CD8-positive, alpha-beta memory T cell (primary cell): ENCODE results near the gene AR. TPM values are rescaled to one million over a fixed set of nuclear protein-coding genes. Genes with fewer than 3 reads are reported as not detected.

Source experiments
- CTCF ChIA-PET: fragments of 350-600 bp; sonication (Branson Sonifier 250); formaldehyde crosslinking; loops from one replicate; lab custom pipeline; 2021; ENCODE audit warnings: antibody characterized with exemption; lab: Charles Lee
- POLR2A ChIA-PET: fragments of 350-600 bp; sonication (Branson Sonifier 250); formaldehyde crosslinking; loops from one replicate; lab custom pipeline; 2021; ENCODE audit warnings: antibody characterized with exemption; lab: Charles Lee
- DNase-seq, 5 donors: peaks; one replicate each; pipeline versions ENCODE4 v3.0.0 to v3.0.0-alpha.2; 2020 to 2022; ENCODE audit warnings: mixed read lengths in 1 of 5
- H3K27ac ChIP-seq: one replicate; pipeline ENCODE4 v1.7.0; 2013; ENCODE audit warnings: low read depth, mild to moderate bottlenecking, low read length, moderate library complexity
- H3K27me3 ChIP-seq: 2 replicates; pipeline ENCODE4 v1.7.0; 2013; ENCODE audit warnings: low read length, mild to moderate bottlenecking; ENCODE audit not compliant: insufficient read depth, poor library complexity, severe bottlenecking
- H3K36me3 ChIP-seq: 2 replicates; pipeline ENCODE4 v1.7.0; 2013; ENCODE audit warnings: mild to moderate bottlenecking, low read length, moderate library complexity; ENCODE audit not compliant: insufficient read depth
- H3K4me1 ChIP-seq: 2 replicates; pipeline ENCODE4 v1.7.0; 2013; ENCODE audit warnings: mild to moderate bottlenecking, low read length, moderate library complexity; ENCODE audit not compliant: insufficient read depth
- H3K4me3 ChIP-seq: 2 replicates; pipeline ENCODE4 v1.7.0; 2013; ENCODE audit warnings: mild to moderate bottlenecking, low read length
- H3K9me3 ChIP-seq: 2 replicates; pipeline ENCODE4 v1.7.0; 2013; ENCODE audit warnings: mild to moderate bottlenecking, low read length
- H3K27ac Mint-ChIP-seq, 8 donors: one replicate each; pipeline ENCODE4 v1.8.0; 2020 to 2021; ENCODE audit warnings: mixed read lengths in 8 of 8, mild to moderate bottlenecking in 6 of 8, inconsistent platforms in 3 of 8, moderate library complexity in 3 of 8
- H3K27me3 Mint-ChIP-seq, 2 donors: one replicate each; pipeline ENCODE4 v1.8.0; 2020 to 2021; ENCODE audit warnings: mixed read lengths in 2 of 2, mild to moderate bottlenecking in 1 of 2, moderate library complexity in 1 of 2
- H3K36me3 Mint-ChIP-seq, 3 donors: one replicate each; pipeline ENCODE4 v1.8.0; 2020 to 2021; ENCODE audit warnings: mixed read lengths in 3 of 3, inconsistent platforms in 1 of 3, mild to moderate bottlenecking in 1 of 3
- H3K4me1 Mint-ChIP-seq, 3 donors: one replicate each; pipeline ENCODE4 v1.8.0; 2020 to 2021; ENCODE audit warnings: mixed read lengths in 3 of 3, inconsistent platforms in 1 of 3, mild to moderate bottlenecking in 1 of 3
- H3K4me3 Mint-ChIP-seq, 7 donors: one replicate each; pipeline ENCODE4 v1.8.0; 2020 to 2021; ENCODE audit warnings: mixed read lengths in 7 of 7, mild to moderate bottlenecking in 6 of 7, moderate library complexity in 4 of 7, inconsistent platforms in 2 of 7
- H3K9me3 Mint-ChIP-seq, 5 donors: one replicate each; pipeline ENCODE4 v1.8.0; 2020 to 2022; ENCODE audit warnings: mixed read lengths in 5 of 5, mild to moderate bottlenecking in 3 of 5, moderate library complexity in 2 of 5, inconsistent platforms in 1 of 5
- polyA plus RNA-seq: library from polyadenylated mRNA; unstranded; fragments of 300-500 nt; fragmentation: Illumina TruSeq; gene quantifications from one replicate; pipeline ENCODE4 v1.2.3, GENCODE V29; 2021
- total RNA-seq, 2 experiments: library from RNA; stranded (reverse); gene quantifications; one replicate each; pipeline ENCODE4 v1.2.3, GENCODE V29; 2021

Gene AR
- total and polyA plus RNA-seq, 3 experiments from 2014 or later, result not detected

DNA sequence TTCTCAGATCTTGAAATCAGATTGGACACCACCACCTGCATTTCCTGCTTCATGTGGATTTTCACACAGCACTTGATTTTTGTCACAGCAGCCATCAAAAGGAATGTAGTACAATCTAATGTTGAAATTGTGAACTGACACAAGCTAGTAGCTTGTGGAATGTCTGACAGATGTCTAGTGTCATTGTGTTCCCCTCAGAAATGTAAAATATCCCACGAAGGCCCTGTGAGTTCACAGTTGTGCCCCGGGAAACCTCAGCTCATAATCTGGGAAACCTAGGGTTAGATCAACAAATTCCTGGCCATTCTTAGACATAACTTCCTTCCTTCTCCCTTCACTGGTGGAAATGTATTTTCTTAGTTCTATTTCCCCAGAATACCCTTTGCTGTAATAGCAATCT, 205.7 kb downstream of the AR start:
- ChIA-PET POLR2A (no interaction called here), CTCF (no interaction called here)
- H3K27me3 Mint-ChIP-seq, result no peaks in the 10 kb centered on the region
- no peaks in the 10 kb centered on the region for H3K36me3 Mint-ChIP-seq
- no peak overlapping the region for H3K4me3 ChIP-seq
- no peaks in the 10 kb centered on the region for H3K36me3 ChIP-seq
- H3K27ac ChIP-seq, result no peak overlapping the region
- no peaks in the 10 kb centered on the region for H3K9me3 ChIP-seq
- no peak overlapping the region for H3K4me3 Mint-ChIP-seq
- DNase-seq, result no peak
- H3K9me3 Mint-ChIP-seq, result peaks cover 0 to 5% (median 2%) of the 10 kb centered on the region in 5 donors
- H3K4me1 Mint-ChIP-seq, result no peaks in the 10 kb centered on the region
- no peaks in the 10 kb centered on the region for H3K4me1 ChIP-seq
- no peaks in the 10 kb centered on the region for H3K27me3 ChIP-seq
- no peak overlapping the region for H3K27ac Mint-ChIP-seq

DNA sequence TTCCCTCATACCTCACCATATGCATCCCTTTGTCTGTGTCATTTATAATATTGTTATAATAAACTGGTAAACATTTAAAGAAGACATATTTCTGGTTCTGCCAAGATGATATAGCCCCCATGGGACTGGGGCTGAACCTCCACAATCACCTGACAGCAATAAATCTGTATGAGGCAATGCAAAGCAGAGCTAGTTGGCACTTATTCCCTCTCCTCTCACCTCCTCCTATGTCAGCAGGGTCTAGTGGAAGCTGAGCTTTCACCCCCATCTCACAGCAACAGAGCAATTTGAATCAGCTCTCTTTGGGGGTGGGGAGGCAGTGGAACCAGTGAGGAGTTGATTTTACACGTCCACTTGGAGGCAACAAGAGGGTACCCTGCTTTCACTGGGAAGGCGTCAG, 206.9 kb downstream of the AR start:
- Histone ChIP-seq H3K4me3 (no peak overlapping the region), H3K4me1 (no peaks in the 10 kb centered on the region), H3K27me3 (no peaks in the 10 kb centered on the region), H3K36me3 (no peaks in the 10 kb centered on the region), H3K9me3 (no peaks in the 10 kb centered on the region), H3K27ac (no peak overlapping the region)
- H3K36me3 Mint-ChIP-seq, result no peaks in the 10 kb centered on the region
- no peak overlapping the region for H3K27ac Mint-ChIP-seq
- H3K9me3 Mint-ChIP-seq, result peaks cover 0 to 5% (median 2%) of the 10 kb centered on the region in 5 donors
- no peak overlapping the region for H3K4me3 Mint-ChIP-seq
- ChIA-PET POLR2A (no interaction called here), CTCF (no interaction called here)
- DNase-seq, result no peak
- H3K27me3 Mint-ChIP-seq, result no peaks in the 10 kb centered on the region
- no peaks in the 10 kb centered on the region for H3K4me1 Mint-ChIP-seq

DNA sequence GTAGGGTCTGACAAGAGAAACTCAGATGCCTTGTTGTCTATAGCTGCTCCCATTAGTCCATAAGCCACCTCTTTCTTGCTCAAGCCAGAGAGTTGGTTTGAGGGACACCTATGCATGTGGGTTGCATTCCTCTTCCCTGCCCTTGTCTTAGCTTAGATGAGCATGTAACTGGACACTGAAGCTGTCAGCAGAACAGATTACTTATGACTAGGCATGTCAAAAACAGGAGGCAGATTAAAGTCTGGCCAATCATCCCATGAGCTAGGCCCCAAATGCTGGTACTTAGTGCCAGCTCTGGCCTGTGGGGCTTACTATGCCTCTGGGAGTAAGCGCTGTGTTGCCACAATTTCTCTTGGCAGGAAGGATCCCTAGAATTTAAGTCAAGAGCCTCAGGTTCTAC, 215.2 kb downstream of the AR start:
- Histone ChIP-seq H3K9me3 (no peaks in the 10 kb centered on the region), H3K4me3 (no peak overlapping the region), H3K36me3 (no peaks in the 10 kb centered on the region), H3K27ac (no peak overlapping the region), H3K27me3 (no peaks in the 10 kb centered on the region), H3K4me1 (no peaks in the 10 kb centered on the region)
- H3K9me3 Mint-ChIP-seq, result no peaks in the 10 kb centered on the region
- ChIA-PET CTCF (no interaction called here), POLR2A (no interaction called here)
- H3K27me3 Mint-ChIP-seq, result no peaks in the 10 kb centered on the region
- H3K4me1 Mint-ChIP-seq, result no peaks in the 10 kb centered on the region
- DNase-seq, result no peak
- H3K27ac Mint-ChIP-seq, result no peak overlapping the region
- H3K36me3 Mint-ChIP-seq, result no peaks in the 10 kb centered on the region
- H3K4me3 Mint-ChIP-seq, result no peak overlapping the region

DNA sequence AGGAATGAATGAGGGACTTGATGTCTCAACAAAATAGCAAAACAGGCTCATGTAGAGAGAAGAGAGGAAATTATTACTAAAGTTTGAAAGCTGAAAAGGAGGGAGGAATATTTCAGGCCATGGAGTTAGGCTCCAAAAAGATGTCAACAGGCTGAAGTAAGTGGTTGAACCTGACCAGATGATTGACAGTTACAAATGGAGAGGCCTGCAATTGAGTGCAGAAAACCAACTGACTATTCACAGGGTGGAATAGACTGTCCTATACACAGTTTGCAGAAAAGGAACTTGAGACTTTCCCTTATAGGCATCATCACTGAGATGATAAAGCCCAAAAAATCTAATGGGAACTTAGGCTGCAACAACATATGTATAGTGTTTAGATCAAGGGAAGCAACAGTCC, 233.3 kb downstream of the AR start:
- Histone ChIP-seq H3K27me3 (no peaks in the 10 kb centered on the region), H3K4me1 (no peaks in the 10 kb centered on the region), H3K9me3 (no peaks in the 10 kb centered on the region), H3K4me3 (no peak overlapping the region), H3K27ac (no peak overlapping the region), H3K36me3 (no peaks in the 10 kb centered on the region)
- DNase-seq, result no peak
- ChIA-PET POLR2A (no interaction called here), CTCF (no interaction called here)
- Mint-ChIP-seq H3K27ac (no peak overlapping the region), H3K4me1 (no peaks in the 10 kb centered on the region), H3K9me3 (peaks cover 0 to 5% (median 3%) of the 10 kb centered on the region in 5 donors), H3K4me3 (no peak overlapping the region), H3K27me3 (peaks cover 0 to 5% of the 10 kb centered on the region in 2 donors), H3K36me3 (no peaks in the 10 kb centered on the region)

DNA sequence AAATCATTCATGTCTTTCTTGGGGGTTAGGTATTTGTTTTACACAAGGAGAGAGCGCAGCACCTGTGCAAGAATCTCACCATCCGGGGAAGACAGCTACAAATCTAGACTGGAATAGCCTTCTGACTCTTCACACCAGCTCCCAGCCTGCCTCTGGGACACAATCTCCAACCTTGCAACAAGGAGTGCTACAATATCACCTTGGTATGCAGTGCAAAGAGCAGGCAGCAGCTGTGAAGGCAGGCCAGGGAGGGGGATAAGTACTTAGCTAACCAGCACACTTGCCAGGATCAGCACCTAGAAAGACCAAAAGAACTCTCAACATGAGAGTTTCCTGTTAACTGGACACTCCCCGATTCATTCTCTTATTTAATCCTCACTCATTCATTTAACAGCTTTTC, 235.3 kb downstream of the AR start:
- H3K4me3 Mint-ChIP-seq, result no peak overlapping the region
- Histone ChIP-seq H3K27ac (no peak overlapping the region), H3K4me3 (no peak overlapping the region), H3K4me1 (no peaks in the 10 kb centered on the region), H3K9me3 (no peaks in the 10 kb centered on the region), H3K36me3 (no peaks in the 10 kb centered on the region), H3K27me3 (no peaks in the 10 kb centered on the region)
- H3K36me3 Mint-ChIP-seq, result no peaks in the 10 kb centered on the region
- CTCF ChIA-PET, result no interaction called here
- H3K9me3 Mint-ChIP-seq, result no peaks in the 10 kb centered on the region
- no peak overlapping the region for H3K27ac Mint-ChIP-seq
- H3K27me3 Mint-ChIP-seq, result peaks cover 0 to 4% of the 10 kb centered on the region in 2 donors
- DNase-seq, result no peak
- POLR2A ChIA-PET, result no interaction called here
- no peaks in the 10 kb centered on the region for H3K4me1 Mint-ChIP-seq
